ENCODE data around the gene PRKD3.
"Not testable (repeated sequence)": the region's sequence is repeated elsewhere in the genome, so short reads cannot be mapped to it uniquely, and the experiment has no call there.

The PRKD3 gene

DNA sequence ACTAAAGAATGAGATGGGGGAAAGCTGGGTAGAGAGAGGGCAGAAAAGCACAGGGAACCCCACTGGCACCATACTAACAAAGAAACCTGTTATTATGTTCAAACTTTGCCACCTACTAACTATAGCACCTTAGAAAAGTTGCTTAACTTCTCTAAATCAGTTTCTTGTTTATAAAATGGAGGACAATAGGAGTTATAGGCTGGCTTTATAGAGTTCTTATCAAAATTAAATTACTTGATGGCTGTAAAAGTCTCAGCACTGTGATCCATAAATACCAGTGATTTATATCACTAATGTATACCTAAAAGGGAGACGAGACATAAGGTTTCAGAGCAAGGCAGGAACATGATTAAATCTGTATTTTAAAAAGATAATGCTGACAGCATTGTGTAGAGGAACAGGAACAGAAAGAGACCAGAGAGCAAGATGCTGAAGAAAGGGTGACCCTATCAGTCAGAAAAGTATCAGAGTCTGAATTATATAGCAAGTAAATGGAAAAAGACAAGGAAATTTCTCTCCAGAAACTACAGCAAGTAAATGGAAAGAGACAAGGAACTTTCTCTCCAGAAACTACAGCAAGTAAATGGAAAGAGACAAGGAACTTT is 29.1 kb downstream of the PRKD3 start:
- TF ChIP-seq CTCF (IDR thresholded peaks at IDR 0.05; ENCODE audit: control insufficient read depth, insufficient read depth, low read depth, low read length, missing control alignments): no peak
- DNase-seq (ENCODE audit: low read depth): no peak
- H3K4me3 ChIP-seq (ENCODE audit: control insufficient read depth, low read depth, low read length): no peak overlapping the region

DNA sequence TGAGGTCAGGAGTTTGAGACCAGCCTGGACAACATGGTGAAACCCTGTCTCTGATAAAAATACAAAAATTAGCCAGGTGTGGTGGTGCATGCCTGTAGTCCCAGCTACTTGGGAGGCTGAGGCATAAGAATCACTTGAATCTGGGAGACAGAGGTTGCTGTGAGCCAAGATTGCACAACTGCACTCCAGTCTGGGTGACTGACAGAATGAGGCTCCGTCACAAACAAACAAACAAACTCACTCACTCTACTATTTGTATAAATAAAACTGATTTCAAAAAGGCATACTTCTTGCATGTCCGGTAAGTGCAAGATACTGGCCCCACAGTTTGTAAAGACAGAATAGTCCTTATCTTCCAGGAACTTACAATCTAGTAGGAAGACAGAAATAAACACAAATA is 29.8 kb downstream of the PRKD3 start:
- DNase-seq (ENCODE audit: low read depth); H3K4me3 ChIP-seq (ENCODE audit: control insufficient read depth, low read depth, low read length): not testable (repeated sequence)

DNA sequence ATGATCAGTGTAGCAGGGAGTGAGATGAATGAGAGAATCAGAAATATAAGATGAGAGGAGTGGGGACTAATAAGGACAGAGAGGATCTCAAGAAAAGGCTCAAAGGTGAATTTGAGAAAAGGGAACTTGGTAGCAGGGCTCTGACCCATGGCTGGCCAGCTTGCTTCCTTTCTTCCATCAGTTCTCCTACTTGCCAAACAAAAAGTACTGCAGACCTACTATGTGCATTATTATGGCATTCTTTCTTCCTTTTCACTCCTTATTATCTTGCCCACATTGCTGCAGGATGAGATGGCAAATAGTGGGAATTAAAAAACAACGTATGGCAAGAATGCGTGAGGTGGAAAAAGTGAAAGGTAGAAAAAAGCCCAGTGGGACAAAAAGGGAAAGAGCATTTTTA is 33.0 kb downstream of the PRKD3 start:
- no peak for DNase-seq (ENCODE audit: low read depth)
- TF ChIP-seq CTCF (IDR thresholded peaks at IDR 0.05; ENCODE audit: control insufficient read depth, insufficient read depth, low read depth, low read length, missing control alignments): no peak
- H3K4me3 ChIP-seq (ENCODE audit: control insufficient read depth, low read depth, low read length): no peak overlapping the region

DNA sequence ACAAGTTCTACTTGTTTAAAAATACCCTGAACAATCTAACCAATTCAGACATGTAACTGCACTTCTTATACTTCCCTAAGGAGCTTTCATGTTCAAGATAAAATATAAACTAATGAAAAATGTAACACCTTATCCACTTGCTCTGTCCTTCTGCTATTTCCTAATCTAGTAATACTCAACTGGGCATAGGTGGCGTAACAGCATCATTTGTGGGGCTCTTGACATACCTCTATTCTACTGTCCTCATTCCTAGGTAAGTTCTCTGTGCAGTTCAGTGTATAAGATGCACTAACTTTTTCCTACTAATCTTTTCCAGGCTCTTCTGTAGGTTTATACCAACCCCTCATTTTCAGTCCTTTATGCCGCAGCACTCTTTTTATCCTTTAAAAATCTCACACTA is 36.7 kb downstream of the PRKD3 start:
- no peak for TF ChIP-seq CTCF (IDR thresholded peaks at IDR 0.05; ENCODE audit: control insufficient read depth, insufficient read depth, low read depth, low read length, missing control alignments)
- DNase-seq (ENCODE audit: low read depth): no peak

GRCh38 chr2:37284381-37284780 is 40.3 kb downstream of the PRKD3 start:
- H3K4me3 ChIP-seq (ENCODE audit: control insufficient read depth, low read depth, low read length): no peak overlapping the region
- no peak for DNase-seq (ENCODE audit: low read depth)
- no peak for TF ChIP-seq CTCF (IDR thresholded peaks at IDR 0.05; ENCODE audit: control insufficient read depth, insufficient read depth, low read depth, low read length, missing control alignments)

More for the DNA sequence above, 36.7 kb downstream of the PRKD3 start:
- H3K4me3 ChIP-seq (ENCODE audit: control insufficient read depth, low read depth, low read length): no peak overlapping the region

- TF ChIP-seq CTCF (IDR thresholded peaks at IDR 0.05; ENCODE audit: control insufficient read depth, insufficient read depth, low read depth, low read length, missing control alignments): no peak
- no peak overlapping the region for H3K4me3 ChIP-seq (ENCODE audit: control insufficient read depth, low read depth, low read length)
- peak; percentile 68 for DNase-seq (ENCODE audit: low read depth)
These were observed 41.4 kb downstream of the PRKD3 start for GRCh38 chr2:37283207-37283606.

DNA sequence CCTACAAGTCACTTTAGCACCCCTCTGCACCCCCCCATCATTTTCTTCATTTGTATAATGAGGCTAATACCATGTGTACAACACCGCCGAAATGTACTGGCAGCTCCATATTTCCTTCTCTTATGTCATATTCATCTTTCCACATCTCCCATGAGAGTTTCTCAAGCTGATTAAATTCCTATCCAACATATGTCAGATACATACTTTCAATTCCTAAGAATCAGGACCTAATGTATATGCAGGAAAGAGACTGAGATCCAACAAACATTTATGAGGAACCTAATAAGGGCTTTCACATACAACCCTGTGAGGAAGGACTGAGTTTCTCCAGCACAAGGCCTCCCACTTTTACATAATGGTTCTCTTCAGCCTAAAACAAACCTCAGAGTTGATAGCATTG is 41.9 kb downstream of the PRKD3 start:
- TF ChIP-seq CTCF (IDR thresholded peaks at IDR 0.05; ENCODE audit: control insufficient read depth, insufficient read depth, low read depth, low read length, missing control alignments): no peak
- DNase-seq (ENCODE audit: low read depth): no peak
- H3K4me3 ChIP-seq (ENCODE audit: control insufficient read depth, low read depth, low read length): no peak overlapping the region
